WTC11 (cell line): ENCODE results near the gene SLC35F5. TPM values are rescaled to one million over a fixed set of nuclear protein-coding genes. Genes with fewer than 3 reads are reported as not detected.

Experiments
- ATAC-seq: fragments of 200-7000 bp; cut with Tn5 transposase; 2 replicates; pipeline ENCODE4 v1.10.0; 2021; ENCODE audit warnings: mild to moderate bottlenecking, moderate library complexity
- CTCF ChIA-PET: fragments of 300-600 bp; sonication (Branson Sonifier 250); formaldehyde crosslinking; loops from one replicate; lab custom pipeline; 2021; ENCODE audit warnings: antibody characterized with exemption; lab: Charles Lee
- POLR2A ChIA-PET: fragments of 350-600 bp; sonication (Branson Sonifier 250); formaldehyde crosslinking; loops from one replicate; lab custom pipeline; 2021; ENCODE audit warnings: antibody characterized with exemption; lab: Charles Lee
- DNase-seq: peaks from one replicate; pipeline ENCODE4 v3.0.0; 2021; ENCODE audit warnings: low spot score
- H3K27ac Mint-ChIP-seq: 2 replicates; pipeline ENCODE4 v1.8.0; 2021; ENCODE audit warnings: mixed read lengths
- H3K27me3 Mint-ChIP-seq: 2 replicates; pipeline ENCODE4 v1.8.0; 2021; ENCODE audit warnings: low read depth, mild to moderate bottlenecking, moderate library complexity, mixed read lengths
- H3K36me3 Mint-ChIP-seq: 2 replicates; pipeline ENCODE4 v1.8.0; 2021; ENCODE audit warnings: mixed read lengths
- H3K4me1 Mint-ChIP-seq: 2 replicates; pipeline ENCODE4 v1.8.0; 2022; ENCODE audit warnings: mixed read lengths
- H3K4me3 Mint-ChIP-seq: 2 replicates; pipeline ENCODE4 v1.8.0; 2021; ENCODE audit warnings: mild to moderate bottlenecking, moderate library complexity, mixed read lengths
- H3K9me3 Mint-ChIP-seq: 2 replicates; pipeline ENCODE4 v1.8.0; 2021; ENCODE audit warnings: mixed read lengths
- ATF2 ChIP-seq: sonication (generic); formaldehyde crosslinking; IDR thresholded peaks from 2 replicates; pipeline ENCODE4 v1.8.1; 2022; ENCODE audit warnings: low read depth, missing genetic modification reagents, borderline replicate concordance
- CREB1 ChIP-seq: sonication (generic); formaldehyde crosslinking; IDR thresholded peaks from 2 replicates; pipeline ENCODE4 v1.8.0; 2023; ENCODE audit warnings: mild to moderate bottlenecking, missing genetic modification reagents
- E2F1 ChIP-seq: sonication (generic); formaldehyde crosslinking; IDR thresholded peaks from 2 replicates; pipeline ENCODE4 v1.8.0; 2022; ENCODE audit warnings: mild to moderate bottlenecking, missing genetic modification reagents
- E2F5 ChIP-seq: sonication (generic); formaldehyde crosslinking; IDR thresholded peaks from 2 replicates; pipeline ENCODE4 v1.8.1; 2022; ENCODE audit warnings: mild to moderate bottlenecking, moderate library complexity, missing genetic modification reagents
- ELF4 ChIP-seq: sonication (generic); formaldehyde crosslinking; IDR thresholded peaks from 2 replicates; pipeline ENCODE4 v1.8.1; 2022; ENCODE audit warnings: low read depth, mild to moderate bottlenecking, moderate library complexity, missing genetic modification reagents
- EMX1 ChIP-seq: fragments of 250-450 bp; sonication (Bioruptor Pico); IDR thresholded peaks from 2 replicates; pipeline ENCODE4 v1.8.0; 2021; ENCODE audit warnings: mild to moderate bottlenecking
- ESRRA ChIP-seq: sonication (generic); formaldehyde crosslinking; IDR thresholded peaks from 2 replicates; pipeline ENCODE4 v1.8.1; 2022; ENCODE audit warnings: mild to moderate bottlenecking, missing genetic modification reagents, borderline replicate concordance
- FOXP1 ChIP-seq: sonication (generic); formaldehyde crosslinking; IDR thresholded peaks from 2 replicates; pipeline ENCODE4 v1.8.0; 2022; ENCODE audit warnings: missing genetic modification reagents, mild to moderate bottlenecking, moderate library complexity, borderline replicate concordance
- HMGXB4 ChIP-seq: sonication (generic); formaldehyde crosslinking; IDR thresholded peaks from 2 replicates; pipeline ENCODE4 v1.8.1; 2023; ENCODE audit warnings: mild to moderate bottlenecking, moderate library complexity, missing genetic modification reagents
- KAT7 ChIP-seq: sonication (generic); formaldehyde crosslinking; IDR thresholded peaks from 2 replicates; pipeline ENCODE4 v1.8.1; 2023; ENCODE audit warnings: missing genetic modification reagents, mild to moderate bottlenecking, borderline replicate concordance
- NR2C2 ChIP-seq: sonication (generic); formaldehyde crosslinking; IDR thresholded peaks from 2 replicates; pipeline ENCODE4 v1.8.0; 2022; ENCODE audit warnings: mild to moderate bottlenecking, missing genetic modification reagents
- SMAD4 ChIP-seq: sonication (generic); formaldehyde crosslinking; IDR thresholded peaks from 2 replicates; pipeline ENCODE4 v1.8.0; 2022; ENCODE audit warnings: mild to moderate bottlenecking, missing genetic modification reagents
- STAT6 ChIP-seq: sonication (generic); formaldehyde crosslinking; conservative IDR thresholded peaks from 2 replicates; pipeline ENCODE4 v1.8.1; 2023; ENCODE audit warnings: mild to moderate bottlenecking, low read depth, missing genetic modification reagents, moderate library complexity
- TCF7 ChIP-seq: sonication (generic); formaldehyde crosslinking; IDR thresholded peaks from 2 replicates; pipeline ENCODE4 v1.8.0; 2022; ENCODE audit warnings: mild to moderate bottlenecking, low read depth, missing genetic modification reagents, moderate library complexity
- ZNF263 ChIP-seq: sonication (generic); formaldehyde crosslinking; IDR thresholded peaks from 2 replicates; pipeline ENCODE4 v1.8.1; 2022; ENCODE audit warnings: low read depth, mild to moderate bottlenecking, moderate library complexity, missing genetic modification reagents
- ZNF396 ChIP-seq: fragments of 250-450 bp; sonication (Bioruptor Pico); IDR thresholded peaks from 2 replicates; pipeline ENCODE4 v1.8.0; 2021; ENCODE audit warnings: mild to moderate bottlenecking, moderate library complexity, borderline replicate concordance
- ZNF423 ChIP-seq: fragments of 250-450 bp; sonication (Bioruptor Pico); IDR thresholded peaks from 2 replicates; pipeline ENCODE4 v2.1.2; 2022; ENCODE audit warnings: mild to moderate bottlenecking, moderate library complexity
- ZNF425 ChIP-seq: fragments of 250-450 bp; sonication (Bioruptor Pico); conservative IDR thresholded peaks from 2 replicates; pipeline ENCODE4 v1.9.0; 2021; ENCODE audit warnings: mild to moderate bottlenecking
- ZNF671 ChIP-seq: fragments of 250-450 bp; sonication (Bioruptor Pico); IDR thresholded peaks from 2 replicates; pipeline ENCODE4 v1.8.0; 2021; ENCODE audit warnings: mild to moderate bottlenecking
- ZSCAN18 ChIP-seq: fragments of 250-450 bp; sonication (Bioruptor Pico); IDR thresholded peaks from 2 replicates; pipeline ENCODE4 v2.1.2; 2022; ENCODE audit warnings: mild to moderate bottlenecking, moderate library complexity
- total RNA-seq: library from RNA; stranded (reverse); gene quantifications from 3 replicates; pipeline ENCODE4 v1.2.3, GENCODE V29; 2021

The SLC35F5 gene
- total RNA-seq, 1 experiment from 2014 or later, result 20.3 TPM

- no peak overlapping the region for H3K4me3 Mint-ChIP-seq
- ATAC-seq (no peak), DNase-seq (no peak)
- H3K27me3 Mint-ChIP-seq, result no peaks in the 10 kb centered on the region
- CTCF ChIA-PET, result no interaction called here
- H3K27ac Mint-ChIP-seq, result no peak overlapping the region
- TF ChIP-seq STAT6 (CRISPR knock-in tag) (no peak), FOXP1 (CRISPR knock-in tag) (no peak), ZNF263 (no peak), NR2C2 (CRISPR knock-in tag) (no peak), ZNF396 (CRISPR knock-in tag) (no peak), E2F5 (CRISPR knock-in tag) (no peak), ESRRA (CRISPR knock-in tag) (no peak), KAT7 (CRISPR knock-in tag) (no peak), SMAD4 (CRISPR knock-in tag) (no peak), E2F1 (CRISPR knock-in tag) (no peak)
- 0 out of 2 replicates have a peak, but pooled peaks cover 4% of the 10 kb centered on the region for H3K36me3 Mint-ChIP-seq
- no peaks in the 10 kb centered on the region for H3K4me1 Mint-ChIP-seq
- POLR2A ChIA-PET, result no interaction called here
- no peaks in the 10 kb centered on the region for H3K9me3 Mint-ChIP-seq
These were observed 22.3 kb downstream of the SLC35F5 start for GRCh38 chr2:113734185-113734584.

GRCh38 chr2:113724010-113724409 lies 32.4 kb downstream of the SLC35F5 start:
- no peak for DNase-seq
- no peaks in the 10 kb centered on the region for H3K4me1 Mint-ChIP-seq
- CTCF ChIA-PET, result no interaction called here
- POLR2A ChIA-PET, result interaction anchor here (0.6 kb wide), 1 partner anchor 46 kb away, joined by 3 read pairs; no protein-coding TSS in a partner anchor
- H3K27me3 Mint-ChIP-seq, result no peaks in the 10 kb centered on the region
- no peak overlapping the region for H3K27ac Mint-ChIP-seq
- H3K4me3 Mint-ChIP-seq, result no peak overlapping the region
- peaks cover under 1% of the 10 kb centered on the region; the same call in 1 of the 2 replicates for H3K36me3 Mint-ChIP-seq
- H3K9me3 Mint-ChIP-seq, result no peaks in the 10 kb centered on the region
- no peak for ATAC-seq
- no peak for TF ChIP-seq ZNF423 (CRISPR knock-in tag)
- TF ChIP-seq ZNF425 (CRISPR knock-in tag), result no peak
- no peak for TF ChIP-seq CREB1 (CRISPR knock-in tag)
- TF ChIP-seq TCF7, result no peak
- TF ChIP-seq HMGXB4, result no peak
- TF ChIP-seq ZNF671 (CRISPR knock-in tag), result no peak
- TF ChIP-seq ZSCAN18 (CRISPR knock-in tag), result no peak
- no peak for TF ChIP-seq ATF2 (CRISPR knock-in tag)
- no peak for TF ChIP-seq ELF4
- TF ChIP-seq EMX1 (CRISPR knock-in tag), result no peak
